ENCODE results near the gene JAK2. TPM values are rescaled to one million over a fixed set of nuclear protein-coding genes. Genes with fewer than 3 reads are reported as not detected.
"Not testable (repeated sequence)": the region's sequence is repeated elsewhere in the genome, so short reads cannot be mapped to it uniquely, and the experiment has no call there.

The JAK2 gene
- total RNA-seq, 1 experiment from 2014 or later: 10.5 TPM

GRCh38 chr9:4937446-4937845, 47.6 kb upstream of the JAK2 start:
- intact Hi-C loops (cut with micrococcal nuclease; ENCODE audit: unreplicated experiment): no loop called here
- Histone ChIP-seq H3K27ac (ENCODE audit: low read depth, low read length, poor library complexity, severe bottlenecking) (no peak overlapping the region), H3K27me3 (replicated peaks; ENCODE audit: insufficient read depth, low read depth, low read length, poor library complexity) (no peaks in the 10 kb centered on the region), H3K4me3 (ENCODE audit: low read depth, low read length, poor library complexity, severe bottlenecking) (no peak overlapping the region), H3K9me3 (ENCODE audit: low read depth, low read length, poor library complexity, severe bottlenecking) (no peaks in the 10 kb centered on the region), H3K36me3 (ENCODE audit: insufficient read depth, low read length, poor library complexity, severe bottlenecking) (no peaks in the 10 kb centered on the region), H3K4me1 (ENCODE audit: insufficient read depth, low read length, poor library complexity, severe bottlenecking) (peaks cover 10% of the 10 kb centered on the region)
- CTCF ChIA-PET: no interaction called here
- BruUV-seq (replicated peaks): no TSS peak
- no peak for DNase-seq (ENCODE audit: low spot score)
- no peak for TF ChIP-seq EZH2 (IDR thresholded peaks at IDR 0.05; ENCODE audit: borderline replicate concordance, low read depth, low read length, poor library complexity, severe bottlenecking)
- TF ChIP-seq CTCF (conservative IDR thresholded peaks at IDR 0.05; ENCODE audit: low read depth, low read length): no peak
- POLR2A ChIA-PET (ENCODE audit: low non-redundant PET): no interaction called here

GRCh38 chr9:4938496-4938895, 46.6 kb upstream of the JAK2 start:
- TF ChIP-seq CTCF (conservative IDR thresholded peaks at IDR 0.05; ENCODE audit: low read depth, low read length): no peak
- no peak for TF ChIP-seq EZH2 (IDR thresholded peaks at IDR 0.05; ENCODE audit: borderline replicate concordance, low read depth, low read length, poor library complexity, severe bottlenecking)
- H3K4me1 ChIP-seq (ENCODE audit: insufficient read depth, low read length, poor library complexity, severe bottlenecking): peaks cover 10% of the 10 kb centered on the region
- no peaks in the 10 kb centered on the region for H3K9me3 ChIP-seq (ENCODE audit: low read depth, low read length, poor library complexity, severe bottlenecking)
- no peaks in the 10 kb centered on the region for H3K27me3 ChIP-seq (replicated peaks; ENCODE audit: insufficient read depth, low read depth, low read length, poor library complexity)
- ChIA-PET POLR2A (ENCODE audit: low non-redundant PET) (no interaction called here), CTCF (no interaction called here)
- BruUV-seq (replicated peaks): no TSS peak
- H3K4me3 ChIP-seq (ENCODE audit: low read depth, low read length, poor library complexity, severe bottlenecking): no peak overlapping the region
- intact Hi-C loops (cut with micrococcal nuclease; ENCODE audit: unreplicated experiment): no loop called here
- DNase-seq (ENCODE audit: low spot score): no peak
- H3K36me3 ChIP-seq (ENCODE audit: insufficient read depth, low read length, poor library complexity, severe bottlenecking): no peaks in the 10 kb centered on the region
- H3K27ac ChIP-seq (ENCODE audit: low read depth, low read length, poor library complexity, severe bottlenecking): no peak overlapping the region

- ChIA-PET POLR2A (ENCODE audit: low non-redundant PET) (no interaction called here), CTCF (no interaction called here)
- Histone ChIP-seq H3K4me3 (ENCODE audit: low read depth, low read length, poor library complexity, severe bottlenecking) (no peak overlapping the region), H3K4me1 (ENCODE audit: insufficient read depth, low read length, poor library complexity, severe bottlenecking) (peaks cover 10% of the 10 kb centered on the region), H3K36me3 (ENCODE audit: insufficient read depth, low read length, poor library complexity, severe bottlenecking) (no peaks in the 10 kb centered on the region), H3K9me3 (ENCODE audit: low read depth, low read length, poor library complexity, severe bottlenecking) (no peaks in the 10 kb centered on the region), H3K27me3 (replicated peaks; ENCODE audit: insufficient read depth, low read depth, low read length, poor library complexity) (no peaks in the 10 kb centered on the region), H3K27ac (ENCODE audit: low read depth, low read length, poor library complexity, severe bottlenecking) (no peak overlapping the region)
- intact Hi-C loops (cut with micrococcal nuclease; ENCODE audit: unreplicated experiment): no loop called here
- no peak for DNase-seq (ENCODE audit: low spot score)
- no peak for TF ChIP-seq EZH2 (IDR thresholded peaks at IDR 0.05; ENCODE audit: borderline replicate concordance, low read depth, low read length, poor library complexity, severe bottlenecking)
- no peak for TF ChIP-seq CTCF (conservative IDR thresholded peaks at IDR 0.05; ENCODE audit: low read depth, low read length)
- BruUV-seq (replicated peaks): no TSS peak
Observed at GRCh38 chr9:4939118-4939561, 45.9 kb upstream of the JAK2 start.

GRCh38 chr9:4942042-4942691, 42.9 kb upstream of the JAK2 start:
- intact Hi-C loops (cut with micrococcal nuclease; ENCODE audit: unreplicated experiment); BruUV-seq (replicated peaks); H3K27ac ChIP-seq (ENCODE audit: low read depth, low read length, poor library complexity, severe bottlenecking); H3K36me3 ChIP-seq (ENCODE audit: insufficient read depth, low read length, poor library complexity, severe bottlenecking); H3K4me1 ChIP-seq (ENCODE audit: insufficient read depth, low read length, poor library complexity, severe bottlenecking); POLR2A ChIA-PET (ENCODE audit: low non-redundant PET); H3K4me3 ChIP-seq (ENCODE audit: low read depth, low read length, poor library complexity, severe bottlenecking); H3K27me3 ChIP-seq (replicated peaks; ENCODE audit: insufficient read depth, low read depth, low read length, poor library complexity); DNase-seq (ENCODE audit: low spot score); H3K9me3 ChIP-seq (ENCODE audit: low read depth, low read length, poor library complexity, severe bottlenecking); CTCF ChIA-PET: not testable (repeated sequence)

Measured in A673 (cell line).